Erythroblast (primary cell): ENCODE measurements around the gene SAMSN1.

ENCODE experiments used
- GATA1 ChIP-seq: IDR thresholded peaks from 2 replicates; pipeline ENCODE4 v1.6.1; 2011; ENCODE audit warnings: low read depth, mild to moderate bottlenecking, control low read depth, low read length, moderate library complexity
- POLR2A ChIP-seq: IDR thresholded peaks from 2 replicates; pipeline ENCODE4 v1.6.1; 2011; ENCODE audit warnings: mild to moderate bottlenecking, low read length

- TF ChIP-seq POLR2A = no peak
- TF ChIP-seq GATA1 = no peak
Observed at GRCh38 chr21:14592296-14593000, 46.3 kb upstream of the SAMSN1 start.
